Measurements from ENCODE around the gene ZNF318.
"Not testable (repeated sequence)": the region's sequence is repeated elsewhere in the genome, so short reads cannot be mapped to it uniquely, and the experiment has no call there.

The ZNF318 gene

GRCh38 chr6:43369174-43370002 lies at the start of gene ZNF318:
Gene ZNF318 (minus strand): TSS chr6:43369647. CDS start chr6:43369365, 282 bp downstream.
- FAIRE-seq = peak; percentile 86

GRCh38 chr6:43416935-43417334 lies 47.5 kb upstream of the ZNF318 start:
- FAIRE-seq = no peak

GRCh38 chr6:43415275-43415674 lies 45.8 kb upstream of the ZNF318 start:
- FAIRE-seq = not testable (repeated sequence)

- FAIRE-seq = no peak
Observed at GRCh38 chr6:43413002-43413401, 43.6 kb upstream of the ZNF318 start.

- FAIRE-seq = no peak
Observed at GRCh38 chr6:43412541-43412940, 43.1 kb upstream of the ZNF318 start.

- FAIRE-seq = not testable (repeated sequence)
Observed at GRCh38 chr6:43410776-43411175, 41.3 kb upstream of the ZNF318 start.

GRCh38 chr6:43408259-43408658 lies 38.8 kb upstream of the ZNF318 start:
- no peak for FAIRE-seq

- FAIRE-seq = no peak
Observed at GRCh38 chr6:43407296-43407695, 37.8 kb upstream of the ZNF318 start.

- no peak for FAIRE-seq
Observed at GRCh38 chr6:43405354-43405753, 35.9 kb upstream of the ZNF318 start.

GRCh38 chr6:43402820-43403219 lies 33.4 kb upstream of the ZNF318 start:
- no peak for FAIRE-seq

GRCh38 chr6:43401730-43402129 lies 32.3 kb upstream of the ZNF318 start:
- no peak for FAIRE-seq

- FAIRE-seq = no peak
Observed at GRCh38 chr6:43399932-43400487, 30.6 kb upstream of the ZNF318 start.

GRCh38 chr6:43396408-43397149 lies 27.1 kb upstream of the ZNF318 start:
- FAIRE-seq = no peak

- no peak for FAIRE-seq
Observed at GRCh38 chr6:43395776-43396175, 26.3 kb upstream of the ZNF318 start.

- no peak for FAIRE-seq
Observed at GRCh38 chr6:43394982-43395381, 25.5 kb upstream of the ZNF318 start.

- no peak for FAIRE-seq
Observed at GRCh38 chr6:43393602-43394001, 24.2 kb upstream of the ZNF318 start.

- FAIRE-seq = not testable (repeated sequence)
Observed at GRCh38 chr6:43393133-43393532, 23.7 kb upstream of the ZNF318 start.

GRCh38 chr6:43391440-43392031 lies 22.1 kb upstream of the ZNF318 start:
- FAIRE-seq = no peak

- not testable (repeated sequence) for FAIRE-seq
Observed at GRCh38 chr6:43390753-43391439, 21.4 kb upstream of the ZNF318 start.

GRCh38 chr6:43389730-43390295 lies 20.4 kb upstream of the ZNF318 start:
- no peak for FAIRE-seq

- peak; percentile 67 for FAIRE-seq
Observed at GRCh38 chr6:43386492-43386891, 17.0 kb upstream of the ZNF318 start.

GRCh38 chr6:43383021-43383667 lies 13.7 kb upstream of the ZNF318 start:
- FAIRE-seq = no peak

Data from G401.6 (cell line).